Measurements from ENCODE around the gene IGSF22.

The IGSF22 gene

DNA sequence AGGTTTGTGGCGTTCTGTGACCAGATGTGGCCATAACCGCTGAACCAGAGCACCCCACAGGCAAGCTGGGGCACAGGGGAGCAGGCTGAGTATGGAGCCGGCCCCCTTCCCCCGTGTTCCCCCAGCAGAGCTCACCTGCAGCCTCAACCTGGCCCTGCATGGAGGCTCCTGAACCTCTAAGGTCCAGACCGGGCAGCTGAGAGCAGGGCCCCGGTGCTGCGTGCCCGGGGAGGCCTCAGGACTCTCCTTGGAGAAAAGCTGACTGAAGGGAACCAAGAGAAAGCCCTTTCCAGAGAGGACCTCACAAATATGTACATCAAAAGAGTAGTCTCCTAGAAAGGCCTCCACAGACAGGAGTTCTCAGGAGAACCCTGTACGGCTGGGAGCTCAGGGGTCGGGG lies 17.4 kb upstream of the IGSF22 start:
- DNase-seq: no peak

DNA sequence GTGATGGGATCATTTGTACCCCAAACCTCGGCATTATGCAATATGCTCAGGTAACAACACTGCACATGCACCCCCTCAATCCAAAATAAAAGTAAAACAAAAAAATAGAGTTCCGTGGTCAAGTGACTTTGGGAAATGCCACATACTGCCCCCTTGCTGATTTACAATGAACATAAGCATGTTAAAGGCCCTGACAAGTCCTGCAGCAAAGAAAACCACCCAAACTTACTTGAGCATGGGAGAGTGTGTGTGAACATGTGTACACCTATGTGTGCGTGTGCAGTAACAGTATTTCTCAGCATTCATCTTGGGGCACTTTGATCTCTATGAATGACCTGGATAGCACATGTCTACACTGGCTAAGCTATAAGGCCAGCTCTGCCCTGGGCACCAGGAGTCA lies 15.8 kb upstream of the IGSF22 start:
- no peak for DNase-seq

DNA sequence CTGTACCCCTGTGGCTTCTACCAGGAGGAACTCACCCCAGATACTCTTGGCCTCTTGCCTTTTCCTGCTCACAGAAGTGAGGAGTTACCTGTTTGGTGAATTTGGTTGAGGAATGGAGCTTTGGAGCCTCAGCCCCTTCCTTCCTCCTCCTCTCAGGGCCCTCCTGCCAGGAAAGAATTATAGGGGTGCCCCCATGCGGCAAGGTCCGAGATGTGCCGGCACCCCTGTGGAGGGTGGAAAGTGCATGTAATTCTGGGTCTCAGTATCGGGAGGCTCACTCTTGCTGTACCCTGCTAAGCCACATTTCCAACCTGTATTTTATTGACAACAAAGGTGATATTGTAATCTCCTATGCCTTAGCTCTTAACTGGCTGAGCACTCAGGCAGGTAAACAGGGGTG lies 13.7 kb upstream of the IGSF22 start:
- no peak for DNase-seq

DNA sequence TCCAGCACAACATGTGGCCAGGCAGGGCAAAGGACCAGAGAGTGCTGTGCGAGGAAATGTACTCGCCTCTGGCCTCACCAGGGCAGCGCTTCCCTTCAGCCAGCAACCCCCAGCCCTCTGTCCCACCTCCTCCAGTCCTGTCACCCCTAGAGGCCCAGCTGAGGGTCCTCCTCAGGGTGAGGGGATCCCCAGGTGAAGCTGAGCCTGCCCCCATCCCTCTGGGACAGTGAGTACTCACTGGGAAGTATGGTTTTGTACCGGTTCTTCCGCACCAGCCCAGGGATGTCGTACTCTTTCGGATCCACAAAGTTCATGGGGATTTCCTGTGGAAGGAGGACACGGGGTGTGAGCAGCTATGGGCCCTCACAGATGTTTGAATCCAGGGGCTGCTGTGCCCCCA lies 11.7 kb upstream of the IGSF22 start:
- no peak for DNase-seq

DNA sequence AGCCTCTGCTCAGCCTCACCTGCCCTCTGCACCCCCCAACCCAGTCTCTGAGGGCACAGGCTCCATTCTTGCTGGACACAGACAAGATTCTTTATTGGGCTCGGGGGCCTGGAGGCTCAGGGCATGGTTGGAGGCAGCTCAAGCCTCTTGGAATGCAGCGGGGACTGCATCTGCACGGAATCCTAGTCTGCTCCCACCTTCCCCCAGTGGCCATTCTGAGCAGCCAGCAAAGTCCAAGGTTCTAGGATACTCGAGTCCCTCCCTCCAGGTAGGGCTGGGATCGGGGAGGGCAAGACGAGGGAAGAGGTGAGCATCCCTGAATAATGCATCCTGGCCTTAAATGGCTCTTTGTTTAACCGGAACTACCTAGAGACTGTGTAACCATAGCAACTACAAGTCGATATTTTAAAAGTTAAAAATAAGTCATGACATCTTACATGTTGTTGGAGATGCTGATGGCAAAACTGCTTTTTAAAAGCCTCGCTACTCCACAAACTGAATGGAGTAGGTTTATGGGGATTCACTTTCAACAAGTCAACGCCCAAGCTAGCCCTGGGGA lies 10.7 kb upstream of the IGSF22 start:
- no peak for DNase-seq

DNA sequence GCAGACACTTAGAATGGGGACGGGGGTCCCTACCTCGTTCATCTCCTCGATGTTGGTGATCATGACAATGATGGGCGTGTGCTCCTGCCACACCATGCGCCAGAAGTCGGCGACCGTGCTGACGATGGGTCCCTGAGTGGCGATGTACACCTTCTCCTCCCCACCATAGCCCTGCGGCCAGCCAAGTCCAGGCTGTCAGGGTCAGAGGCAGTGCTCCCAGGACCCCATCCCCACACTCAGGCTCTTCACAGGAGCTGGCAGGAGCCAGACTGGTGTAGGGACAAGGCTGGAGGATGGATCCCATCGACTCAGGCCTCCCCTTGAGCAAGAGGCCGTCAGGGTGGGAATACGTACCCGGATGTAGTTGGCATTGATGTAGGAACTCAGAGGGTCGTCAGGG lies 7.2 kb upstream of the IGSF22 start:
- no peak for DNase-seq

DNA sequence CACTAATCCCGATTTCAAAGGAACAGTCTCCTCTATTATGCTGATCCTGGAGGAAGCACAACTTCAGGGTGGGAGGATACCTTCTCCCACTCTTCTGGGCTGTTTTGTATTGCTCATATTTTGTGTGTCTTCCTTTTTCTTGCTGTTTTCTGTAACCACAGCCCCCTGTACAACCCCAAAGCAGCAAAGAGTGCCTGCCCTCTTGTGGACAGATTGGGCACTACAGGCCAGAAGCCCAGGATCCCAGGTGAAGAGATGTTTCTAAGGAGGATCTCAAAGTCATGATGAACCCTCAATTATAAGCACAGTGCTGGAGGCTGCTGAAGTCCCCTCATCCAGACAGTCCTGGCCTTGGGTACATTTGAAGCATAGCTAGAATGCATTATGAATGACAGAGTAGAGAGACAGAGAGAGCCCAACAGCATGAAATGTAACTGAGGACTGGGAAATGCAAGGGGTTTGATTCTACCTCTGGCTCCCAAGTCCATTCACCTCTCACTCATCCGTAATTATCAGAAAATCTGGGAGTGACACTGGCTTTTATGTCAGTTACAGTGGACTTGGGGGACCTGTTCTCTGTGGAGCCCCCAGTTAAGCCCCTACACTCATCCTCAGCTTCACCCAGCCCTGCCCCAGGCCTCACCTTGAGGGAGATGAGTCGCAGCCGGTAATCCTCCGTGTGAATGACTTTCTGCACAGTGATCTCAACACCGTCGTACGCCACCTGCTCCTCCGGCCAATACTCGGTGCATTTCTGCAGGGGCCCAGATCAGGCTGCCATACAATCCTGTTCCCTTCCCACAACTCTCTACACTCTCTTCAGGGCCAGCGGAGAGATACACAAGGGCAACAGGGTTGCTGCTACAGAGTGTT lies 6.2 kb upstream of the IGSF22 start:
- peak; percentile 90 for DNase-seq

DNA sequence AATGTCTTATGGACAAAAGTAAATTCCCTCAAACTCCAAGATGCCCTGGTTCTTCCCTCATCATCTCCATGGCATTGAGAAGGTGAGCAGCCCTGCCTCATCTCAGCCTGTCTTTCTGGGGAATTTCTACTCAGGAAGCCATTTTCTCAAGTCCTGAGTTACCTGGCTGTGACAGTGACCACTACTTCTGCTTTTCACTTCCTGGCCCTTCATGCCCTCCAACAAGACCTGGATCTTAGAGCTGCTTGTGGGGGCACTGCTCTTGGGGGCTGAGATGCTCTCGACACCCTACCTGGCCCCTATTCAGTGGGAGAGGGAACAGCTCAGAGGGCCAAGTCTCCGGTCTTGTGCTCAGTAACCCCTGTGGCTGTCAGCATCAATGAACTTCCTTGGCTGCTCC lies 5.5 kb upstream of the IGSF22 start:
- DNase-seq: no peak

DNA sequence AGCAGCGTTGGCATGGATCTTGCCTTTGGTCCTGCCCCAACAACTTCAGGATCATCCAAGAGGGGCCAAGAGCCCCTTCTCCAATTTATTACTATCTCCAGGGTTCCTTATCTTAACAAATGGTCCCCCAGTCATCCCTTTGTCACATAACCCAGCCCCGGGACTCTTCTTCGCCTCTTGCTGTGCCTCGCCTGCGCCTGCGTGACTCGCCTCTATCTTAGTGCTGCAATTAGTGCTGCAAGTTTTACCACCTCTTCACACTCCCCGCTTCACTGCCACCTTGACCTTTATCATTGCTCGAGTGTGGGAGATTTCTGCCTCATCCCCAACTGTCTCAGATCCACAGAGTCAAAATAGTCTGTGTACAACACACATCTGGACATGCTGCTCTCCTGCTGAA lies 4.0 kb upstream of the IGSF22 start:
- DNase-seq: no peak

DNA sequence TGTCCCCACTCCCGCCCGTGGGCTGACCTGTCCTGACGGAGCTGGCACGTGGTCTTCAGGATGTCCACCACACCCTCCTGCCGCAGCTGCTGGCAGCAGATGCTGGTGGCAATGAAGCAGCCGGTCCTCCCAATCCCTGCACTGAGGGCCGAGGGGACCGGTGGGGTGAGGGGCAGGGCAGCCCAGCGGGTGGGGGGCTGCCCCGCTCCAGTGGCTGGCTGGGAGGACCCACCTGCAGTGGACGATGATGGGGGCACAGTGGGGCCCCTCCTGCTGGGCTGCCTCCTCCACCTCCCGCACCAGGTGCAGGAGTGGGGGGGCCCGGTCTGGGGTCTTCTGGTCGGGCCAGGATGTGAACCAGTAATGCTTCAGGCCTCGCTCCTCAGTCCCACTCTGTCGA lies 3.4 kb upstream of the IGSF22 start:
- DNase-seq: no peak

DNA sequence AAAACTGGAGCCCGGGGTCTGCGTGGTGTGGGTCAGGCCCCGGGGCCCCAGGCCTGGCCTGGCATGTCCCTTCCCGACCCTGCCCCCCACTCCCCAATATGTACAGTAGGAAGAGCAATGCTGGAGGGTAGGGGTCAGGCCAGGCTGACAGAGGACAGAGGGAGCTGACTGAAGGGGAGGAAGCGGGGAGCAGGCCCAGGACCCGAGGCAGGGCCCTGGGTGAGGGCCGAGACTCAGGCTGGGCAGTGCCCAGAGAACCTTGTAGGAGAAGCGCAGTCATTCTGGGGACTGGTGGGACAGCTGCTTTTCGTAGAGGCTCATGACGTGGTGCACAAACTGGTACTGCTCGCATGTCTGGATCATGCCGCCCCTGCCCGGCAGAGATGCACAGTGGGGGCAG lies 2.7 kb upstream of the IGSF22 start:
- no peak for DNase-seq

DNA sequence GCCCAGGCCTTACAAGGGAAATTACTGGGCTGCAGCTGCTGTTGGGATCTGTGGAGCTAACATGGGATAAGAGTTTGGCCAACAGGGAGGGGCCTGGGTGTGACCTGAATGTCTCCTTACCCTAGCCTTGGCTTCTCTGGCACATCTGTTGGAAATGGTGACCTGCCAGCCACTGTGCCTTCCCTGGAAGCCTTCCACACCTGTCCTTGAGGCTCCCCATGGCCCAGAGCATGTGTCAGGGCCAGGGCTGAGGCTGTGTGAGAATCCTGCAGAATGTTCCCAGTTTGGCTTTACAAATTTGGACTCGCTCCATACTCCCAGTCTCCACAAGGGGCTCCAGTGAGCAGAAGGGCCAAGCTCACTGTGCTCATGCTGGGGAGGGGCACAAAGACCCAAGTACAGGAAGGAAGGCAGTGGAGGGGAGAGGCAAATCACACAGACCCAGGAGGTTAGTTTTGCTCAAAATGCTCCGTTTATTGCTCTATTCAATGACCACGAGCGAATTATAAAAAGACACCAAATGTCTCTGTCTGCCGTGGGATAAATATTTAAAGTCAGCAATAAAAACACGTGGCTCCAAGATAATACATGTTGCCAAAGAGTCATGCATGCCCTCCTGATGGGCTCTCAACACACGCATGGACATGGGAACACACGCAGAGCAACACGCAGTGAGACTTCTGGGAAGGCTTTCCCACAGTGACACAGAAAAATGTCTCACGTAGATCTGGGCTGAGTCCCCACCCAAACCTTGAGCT lies 1.7 kb upstream of the IGSF22 start:
- peak; percentile 79 for DNase-seq

DNA sequence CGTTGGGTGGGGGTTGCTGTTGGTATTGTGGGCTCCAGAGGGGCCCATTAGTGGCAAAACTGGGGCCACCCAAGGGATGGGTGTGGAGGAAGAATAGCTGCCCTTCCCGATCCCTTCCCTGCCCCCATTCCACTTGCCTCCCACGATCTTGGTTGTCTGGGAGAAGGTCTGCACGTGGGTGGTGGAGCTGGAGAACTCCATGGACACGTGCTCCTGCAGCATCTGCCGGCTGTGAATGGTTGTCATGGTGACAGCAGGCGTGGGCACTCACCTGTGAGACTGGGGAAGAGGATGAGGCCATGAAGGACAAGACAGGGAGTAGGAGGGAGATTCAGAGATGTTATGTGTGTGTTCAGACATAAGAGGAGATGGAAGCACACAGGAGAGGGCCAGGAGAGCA lies 2.0 kb downstream of the IGSF22 start:
- no peak for DNase-seq

DNA sequence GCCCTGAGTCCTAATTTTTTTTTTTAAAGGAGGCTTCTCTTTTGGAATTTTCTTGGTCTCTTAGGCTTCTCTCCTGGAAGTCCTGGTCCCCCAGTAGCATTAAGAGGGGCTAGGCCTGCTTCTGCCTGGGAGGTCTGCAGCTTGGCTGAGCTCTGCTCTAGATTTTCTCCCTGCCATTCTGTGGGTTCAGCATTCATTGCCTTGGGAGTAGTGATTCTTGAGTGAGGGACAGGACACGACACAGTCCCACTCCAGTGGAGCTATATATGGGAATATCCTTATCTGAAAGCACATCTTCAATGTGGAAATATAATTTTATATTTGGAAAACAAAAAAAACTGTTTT lies 3.7 kb downstream of the IGSF22 start:
- DNase-seq: no peak

DNA sequence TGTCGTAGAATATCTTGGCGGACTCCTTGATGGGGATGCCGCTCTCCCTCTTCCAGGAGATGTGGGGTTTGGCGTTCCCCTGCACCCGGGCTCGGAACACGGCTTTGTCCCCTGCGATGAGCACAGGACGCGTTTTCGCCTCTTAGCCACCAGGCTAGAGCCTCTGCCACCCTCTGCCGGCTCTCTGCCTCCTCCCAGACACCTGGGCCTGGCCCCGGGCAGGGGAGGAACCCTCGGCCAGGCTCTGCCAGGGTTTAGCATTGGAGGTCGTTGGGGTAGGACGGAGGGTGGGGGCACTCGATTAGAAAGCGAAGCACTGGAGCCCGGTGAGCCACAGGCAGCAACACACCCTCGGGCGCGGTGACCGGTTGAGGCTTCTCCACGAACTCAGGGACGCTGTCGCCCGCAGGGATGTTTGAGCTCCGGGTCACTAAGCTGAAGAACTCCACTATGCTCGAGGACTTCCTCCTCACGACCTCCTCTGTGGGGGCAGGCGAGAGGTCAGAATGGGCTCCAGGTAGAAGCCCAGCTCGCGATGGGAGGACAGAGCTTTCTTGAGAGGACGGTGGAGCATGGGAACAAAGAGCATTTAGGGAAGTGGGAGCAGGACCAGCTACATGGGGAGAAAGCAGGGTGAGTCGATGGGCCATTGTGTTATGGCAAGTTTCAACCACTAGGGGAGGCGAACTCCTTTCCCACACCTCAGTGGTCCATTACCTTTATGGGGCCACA lies 4.3 kb downstream of the IGSF22 start:
- DNase-seq: peak; percentile 77

DNA sequence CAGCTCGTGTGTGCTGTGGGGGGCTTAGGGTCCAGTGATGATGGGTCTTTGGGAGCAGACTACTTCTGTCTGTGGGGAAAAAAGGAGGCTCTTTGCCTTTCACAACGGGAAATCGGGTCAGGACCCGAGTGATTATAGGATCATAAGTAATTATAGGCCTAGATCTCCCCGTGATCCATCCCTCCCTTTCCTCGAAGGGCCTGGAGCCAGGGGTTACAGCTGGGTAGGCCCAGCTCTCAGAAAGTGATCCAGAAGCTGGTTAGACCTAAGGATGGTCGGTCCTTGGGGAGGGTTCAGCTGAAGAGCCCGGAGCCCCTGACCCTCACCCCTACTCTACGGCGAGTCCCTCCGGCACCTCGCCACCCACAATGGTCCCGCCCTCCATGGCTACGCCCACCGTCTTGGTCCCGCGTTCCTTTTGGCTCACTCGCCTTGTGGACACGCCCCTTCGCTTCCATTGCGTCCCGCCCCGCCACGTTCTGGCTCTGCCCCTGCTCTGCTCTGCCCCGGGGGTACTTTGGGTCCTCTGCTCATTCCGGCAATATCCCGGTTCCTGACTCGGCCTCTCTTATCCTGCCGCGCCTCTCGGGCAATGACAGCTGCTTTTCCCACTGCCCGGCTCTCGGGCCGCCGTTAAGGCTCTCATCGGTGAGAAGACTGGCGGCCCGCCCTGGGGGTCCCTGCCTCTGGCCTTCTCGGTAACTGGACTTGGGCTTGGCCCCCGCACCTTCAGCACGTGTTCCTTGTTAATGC lies 5.0 kb downstream of the IGSF22 start:
- peak; percentile 94 for DNase-seq

DNA sequence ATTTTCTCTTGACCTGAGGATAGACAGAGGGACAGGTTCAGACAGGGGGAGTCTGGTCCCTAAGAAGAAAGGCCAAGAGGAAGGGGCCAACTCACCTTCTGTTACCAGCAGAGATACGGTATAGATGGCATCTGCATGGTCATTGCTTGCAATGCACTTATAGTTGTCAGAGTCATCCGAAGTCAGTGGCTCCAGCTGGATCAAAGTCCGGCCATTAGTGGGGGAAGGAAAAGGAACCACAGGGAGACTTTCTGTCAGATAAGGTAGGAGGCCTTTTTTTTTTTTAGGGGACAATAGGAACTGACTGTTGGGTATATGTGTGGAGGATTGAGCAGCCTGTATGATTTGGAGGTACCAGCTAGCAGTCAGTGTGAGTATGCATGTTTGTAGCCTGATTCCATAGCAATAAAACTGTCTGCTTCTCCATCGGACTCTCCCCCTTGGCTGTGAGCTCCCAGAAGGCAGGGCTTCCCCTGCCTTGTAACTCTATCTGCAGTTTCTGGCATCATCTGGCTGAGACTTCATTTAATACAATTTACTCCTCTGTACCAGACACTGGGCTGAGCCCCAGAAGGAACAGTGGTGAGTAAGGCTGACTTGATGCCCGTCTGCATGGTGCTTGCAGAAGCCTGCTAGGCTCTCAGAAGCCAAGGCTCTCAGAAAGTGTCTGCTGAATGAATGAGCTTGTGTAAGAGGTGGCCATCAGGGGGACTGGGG lies 5.7 kb downstream of the IGSF22 start:
- DNase-seq: no peak

DNA sequence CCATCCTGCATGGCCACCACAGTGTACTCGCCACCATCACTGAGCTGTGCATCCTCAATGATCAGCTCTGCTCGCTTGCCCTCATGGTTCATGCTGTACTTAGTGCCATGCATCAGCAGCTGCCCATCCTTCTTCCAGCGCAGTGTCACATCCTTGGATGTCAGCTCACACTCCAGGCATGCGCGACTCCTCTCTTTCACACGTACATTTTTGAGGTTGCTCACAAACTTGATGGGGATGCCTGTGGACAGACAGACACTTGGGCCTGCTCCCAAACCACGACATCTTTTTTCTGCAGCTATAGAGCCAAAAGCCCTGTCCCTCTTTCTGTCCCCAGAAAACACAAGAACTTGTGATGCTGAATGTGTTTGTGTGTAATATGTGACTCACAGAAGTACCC lies 10.5 kb downstream of the IGSF22 start:
- no peak for DNase-seq

DNA sequence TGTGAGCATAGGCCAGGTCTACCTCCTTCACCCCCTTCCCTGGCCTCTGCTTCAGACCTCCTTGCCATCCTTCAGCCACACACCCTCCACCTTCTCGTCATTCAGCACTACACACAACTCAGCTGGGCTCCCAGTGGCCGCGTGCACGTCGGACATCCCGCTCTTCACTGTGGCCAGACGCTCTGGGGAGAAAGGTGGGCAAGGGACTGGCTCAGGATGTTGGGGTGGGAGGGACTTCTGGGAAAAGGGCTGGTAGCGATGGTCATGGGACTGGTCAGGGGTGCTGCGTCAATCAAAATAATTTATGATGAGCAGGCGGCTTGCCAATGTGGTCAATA lies 11.6 kb downstream of the IGSF22 start:
- no peak for DNase-seq

DNA sequence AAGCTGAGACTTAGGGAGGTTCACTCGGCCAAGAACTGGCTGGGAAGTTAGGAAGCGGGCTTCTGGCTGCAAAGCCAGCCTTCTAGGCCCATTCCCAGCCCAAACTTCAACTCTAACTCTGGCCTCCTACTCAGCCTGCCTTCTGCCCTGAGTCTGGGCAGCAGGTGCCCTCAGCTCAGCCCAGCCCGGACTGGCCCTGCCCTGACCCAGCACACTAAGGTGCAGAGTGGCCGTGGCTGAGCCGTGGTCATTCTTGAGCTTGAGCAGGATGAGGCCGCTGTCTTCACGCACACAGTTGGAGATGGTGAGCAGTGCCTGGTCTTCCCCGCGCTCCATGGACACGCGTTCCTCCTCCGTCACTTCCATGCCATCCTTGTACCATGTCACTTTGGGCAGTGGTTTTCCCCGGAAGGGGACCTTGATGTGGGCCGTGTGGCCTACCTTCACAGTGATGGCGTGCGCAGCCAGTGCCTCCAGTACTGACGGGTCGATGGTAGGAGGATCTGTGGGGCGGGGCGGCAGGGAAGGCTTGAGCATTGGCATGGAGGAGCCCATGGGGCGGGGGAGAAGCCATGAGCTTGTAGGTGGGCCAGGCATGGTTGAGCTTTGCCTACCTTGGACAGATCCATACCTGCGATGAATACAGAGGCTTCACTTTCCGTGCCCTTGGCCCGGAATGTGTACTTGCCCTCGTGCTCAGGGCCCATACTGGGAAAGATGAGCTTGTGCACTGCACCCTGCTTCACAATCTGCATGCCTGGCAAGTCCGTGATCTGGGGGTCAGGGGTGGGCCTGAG lies 12.1 kb downstream of the IGSF22 start:
- DNase-seq: no peak

DNA sequence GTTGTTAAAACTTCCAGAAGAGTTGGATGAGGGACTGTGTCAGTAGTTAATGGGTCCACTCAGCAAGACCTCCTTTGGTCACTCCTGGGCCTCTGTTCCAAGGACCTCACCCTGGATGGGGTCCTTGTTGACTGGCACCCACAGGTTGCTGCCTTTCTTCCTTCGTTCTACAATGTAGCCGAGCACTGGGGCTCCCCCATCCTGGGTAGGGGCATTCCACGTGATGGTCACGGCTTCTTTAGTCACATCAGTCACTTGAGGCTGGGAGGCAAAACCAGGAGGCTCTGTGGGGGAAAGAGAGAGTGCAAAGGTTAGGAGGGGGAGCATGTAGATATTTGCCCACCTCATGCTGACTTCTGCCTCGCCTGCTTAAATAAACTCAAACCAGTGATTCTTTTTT lies 15.4 kb downstream of the IGSF22 start:
- no peak for DNase-seq
